Fibroblast of the aortic adventitia (primary cell): ENCODE results near the gene KCNT2. TPM values are rescaled to one million over a fixed set of nuclear protein-coding genes. Genes with fewer than 3 reads are reported as not detected.
A peak's percentile ranks its signal among the peaks of the same experiment; 100 is the strongest.

ENCODE experiments used
- DNase-seq: peaks from one replicate; pipeline ENCODE4 v3.0.0-alpha.2; 2010; ENCODE audit warnings: low read depth
- H3K4me3 ChIP-seq: 2 replicates; pipeline ENCODE4 v1.5.1; 2011; ENCODE audit warnings: low read depth, mild to moderate bottlenecking, control low read depth, low read length, moderate library complexity
- CTCF ChIP-seq: IDR thresholded peaks from 2 replicates; pipeline ENCODE4 v1.5.1; 2011; ENCODE audit warnings: mild to moderate bottlenecking, low read length, control low read depth, inconsistent platforms; ENCODE audit not compliant: insufficient read depth
- total RNA-seq: library from RNA; depleted of rRNA; stranded (reverse); fragments of >200 nt; gene quantifications from 2 replicates; pipeline ENCODE4 v1.2.3, GENCODE V29; 2012; ENCODE audit warnings: low replicate concordance

The KCNT2 gene
- total RNA-seq, 1 donor, result 8.0 TPM

DNA sequence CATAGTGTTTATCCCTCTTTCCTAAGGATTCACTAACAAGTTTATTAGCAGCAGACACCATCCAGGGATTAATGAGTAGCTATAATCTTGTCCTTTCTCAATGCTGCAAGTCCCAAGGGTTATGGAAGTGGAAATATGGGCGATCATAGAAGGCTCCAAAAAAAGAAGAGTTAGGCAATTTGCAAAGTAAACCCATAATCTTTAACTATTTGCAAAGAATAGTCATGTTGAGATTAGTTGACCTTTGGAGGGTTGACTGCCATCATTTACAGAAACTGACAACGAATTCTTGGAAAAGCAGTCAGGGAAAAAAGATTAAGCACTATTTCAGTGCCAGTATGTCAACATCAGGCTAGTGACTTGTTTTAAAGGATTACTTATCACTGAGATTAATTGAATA lies 169.9 kb downstream of the KCNT2 start:
- DNase-seq, result peak; percentile 53
- H3K4me3 ChIP-seq, result no peak overlapping the region
- TF ChIP-seq CTCF, result no peak

- no peak for TF ChIP-seq CTCF
- DNase-seq, result no peak
- no peak overlapping the region for H3K4me3 ChIP-seq
These were observed 170.6 kb downstream of the KCNT2 start for GRCh38 chr1:196437671-196438070.

DNA sequence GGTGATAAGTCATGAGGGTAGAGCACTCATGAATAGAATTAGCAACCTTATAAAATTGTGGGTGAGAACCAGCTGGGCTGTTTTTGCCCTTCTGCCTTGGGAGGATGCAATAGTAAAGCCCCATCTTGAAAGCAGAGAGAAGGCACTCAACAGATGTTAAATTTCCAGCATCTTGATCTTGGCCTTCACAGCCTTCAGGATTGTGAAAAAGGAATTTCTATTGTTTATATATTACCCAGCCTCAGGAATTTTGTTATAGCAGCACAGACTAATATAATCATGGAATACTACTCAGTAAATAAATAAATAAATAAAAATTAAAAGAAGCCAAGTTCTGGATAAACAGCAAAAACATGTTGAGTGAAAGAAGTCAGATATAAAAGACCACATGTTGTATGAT lies 175.2 kb downstream of the KCNT2 start:
- H3K4me3 ChIP-seq, result no peak overlapping the region
- TF ChIP-seq CTCF, result no peak
- DNase-seq, result peak; percentile 21

GRCh38 chr1:196427976-196428734 lies 180.1 kb downstream of the KCNT2 start:
- no peak for TF ChIP-seq CTCF
- DNase-seq, result no peak
- no peak overlapping the region for H3K4me3 ChIP-seq

- DNase-seq, result no peak
- TF ChIP-seq CTCF, result peak; percentile 19
- no peak overlapping the region for H3K4me3 ChIP-seq
These were observed 182.7 kb downstream of the KCNT2 start for GRCh38 chr1:196425513-196425912.

DNA sequence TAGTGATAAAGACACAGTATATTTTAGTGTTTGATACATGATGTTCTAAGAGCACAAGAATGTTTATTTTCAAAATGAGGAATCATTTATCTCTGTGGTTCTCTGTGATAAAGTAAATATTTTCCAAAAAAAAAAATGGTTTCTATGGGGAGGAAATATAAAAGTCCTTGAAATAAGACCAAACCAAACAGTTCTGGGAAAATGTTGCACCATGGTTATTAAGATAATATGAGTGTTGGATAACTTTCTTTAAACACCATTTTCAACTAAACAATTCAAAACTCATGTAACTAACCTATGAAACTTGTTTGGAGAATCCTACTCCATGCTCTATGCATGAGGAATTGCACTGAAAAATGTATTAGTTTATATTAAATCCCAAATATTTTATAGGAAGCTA lies 184.6 kb downstream of the KCNT2 start:
- peak; percentile 72 for DNase-seq
- no peak for TF ChIP-seq CTCF
- H3K4me3 ChIP-seq, result no peak overlapping the region

GRCh38 chr1:196418772-196419171 lies 189.5 kb downstream of the KCNT2 start:
- DNase-seq, result no peak
- TF ChIP-seq CTCF, result no peak
- no peak overlapping the region for H3K4me3 ChIP-seq
